Measurements from ENCODE around the gene STAT5B.

STAT5B gene

DNA sequence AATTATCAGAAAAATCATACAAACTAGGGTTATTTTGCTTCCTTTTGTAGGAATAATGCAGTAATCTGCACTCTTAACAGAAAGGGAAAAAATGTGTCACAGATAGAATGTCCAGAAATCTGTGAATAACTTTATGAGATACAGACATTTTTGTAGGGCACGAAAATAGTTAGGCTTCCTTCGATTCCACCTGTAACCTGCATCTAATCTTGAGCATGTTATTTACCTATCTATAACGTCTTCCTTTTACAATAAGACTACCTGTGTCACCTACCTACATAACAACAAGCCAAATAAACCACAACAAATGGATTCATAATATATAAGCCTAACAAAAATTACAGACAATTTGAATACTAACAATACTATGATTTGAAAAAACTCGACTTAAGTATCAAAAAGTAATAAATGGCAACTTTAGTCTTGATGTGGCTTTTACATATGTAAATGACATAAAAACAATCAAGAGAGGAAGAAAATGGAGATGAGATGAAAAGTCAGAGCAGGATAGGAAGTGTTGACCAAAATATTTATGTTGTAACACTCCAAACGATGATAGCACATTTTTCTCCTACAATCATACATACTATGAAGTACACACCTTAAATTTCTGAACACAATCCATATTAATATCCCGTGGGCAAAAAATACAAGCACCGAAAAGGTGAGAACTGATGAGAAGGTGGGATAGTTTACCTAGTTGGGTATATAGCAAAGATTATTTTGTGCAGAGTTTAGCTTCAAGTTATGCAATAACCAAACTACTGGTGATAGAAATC is 2.5 kb downstream of the STAT5B start:
- TF ChIP-seq CTCF (IDR thresholded peaks at IDR 0.05), result no peak
- H3K36me3 ChIP-seq, result no peaks in the 10 kb centered on the region
- H3K9me3 ChIP-seq, result no peaks in the 10 kb centered on the region
- H3K4me1 ChIP-seq (ENCODE audit: control insufficient read depth in 1 of 2, insufficient read depth in 1 of 2, low read depth in 1 of 2, low read length in 1 of 2), result peaks cover 52 to 62% of the 10 kb centered on the region in 2 experiments
- H3K4me3 ChIP-seq (ENCODE audit: low read depth in 1 of 2, low read length in 1 of 2), result peak overlapping the region; percentile 84 to 97
- no peaks in the 10 kb centered on the region for H3K27me3 ChIP-seq
- peak overlapping the region; percentile 90 for H3K27ac ChIP-seq

- H3K27ac ChIP-seq, result peak overlapping the region; percentile 90
- peak overlapping the region; percentile 35 to 84 for H3K4me3 ChIP-seq (ENCODE audit: low read depth in 1 of 2, low read length in 1 of 2)
- no peak for TF ChIP-seq CTCF (IDR thresholded peaks at IDR 0.05)
- no peaks in the 10 kb centered on the region for H3K27me3 ChIP-seq
- H3K9me3 ChIP-seq, result no peaks in the 10 kb centered on the region
- H3K36me3 ChIP-seq, result no peaks in the 10 kb centered on the region
- peaks cover 63 to 73% of the 10 kb centered on the region in 2 experiments for H3K4me1 ChIP-seq (ENCODE audit: control insufficient read depth in 1 of 2, insufficient read depth in 1 of 2, low read depth in 1 of 2, low read length in 1 of 2)
Measured at GRCh38 chr17:42272162-42272907, 3.9 kb downstream of the STAT5B start.

DNA sequence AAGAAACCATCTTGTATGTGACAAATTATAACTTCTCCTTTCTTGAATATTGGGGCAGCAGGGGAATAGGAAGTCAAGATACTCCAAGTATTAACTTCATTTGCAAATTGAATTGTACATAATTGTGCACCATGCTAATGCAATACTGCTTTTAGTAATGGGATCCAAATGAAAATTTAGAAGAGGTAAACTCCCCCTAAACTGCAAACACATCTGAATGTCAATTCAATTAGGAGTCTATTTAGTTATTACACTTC is 4.5 kb downstream of the STAT5B start:
- no peaks in the 10 kb centered on the region for H3K27me3 ChIP-seq
- H3K36me3 ChIP-seq, result no peaks in the 10 kb centered on the region
- peaks cover 63 to 73% of the 10 kb centered on the region in 2 experiments for H3K4me1 ChIP-seq (ENCODE audit: control insufficient read depth in 1 of 2, insufficient read depth in 1 of 2, low read depth in 1 of 2, low read length in 1 of 2)
- H3K4me3 ChIP-seq (ENCODE audit: low read depth in 1 of 2, low read length in 1 of 2), result peak overlapping the region; percentile 35 to 84
- TF ChIP-seq CTCF (IDR thresholded peaks at IDR 0.05), result no peak
- H3K27ac ChIP-seq, result peak overlapping the region; percentile 90
- no peaks in the 10 kb centered on the region for H3K9me3 ChIP-seq

- peak overlapping the region; percentile 90 for H3K27ac ChIP-seq
- H3K9me3 ChIP-seq, result no peaks in the 10 kb centered on the region
- peak overlapping the region in 1 of 2 experiments; percentile 84 for H3K4me3 ChIP-seq (ENCODE audit: low read depth in 1 of 2, low read length in 1 of 2)
- no peak for TF ChIP-seq CTCF (IDR thresholded peaks at IDR 0.05)
- H3K27me3 ChIP-seq, result no peaks in the 10 kb centered on the region
- no peaks in the 10 kb centered on the region for H3K36me3 ChIP-seq
- H3K4me1 ChIP-seq (ENCODE audit: control insufficient read depth in 1 of 2, insufficient read depth in 1 of 2, low read depth in 1 of 2, low read length in 1 of 2), result peaks cover 67 to 75% of the 10 kb centered on the region in 2 experiments
Measured at GRCh38 chr17:42271006-42271778, 5.0 kb downstream of the STAT5B start.

DNA sequence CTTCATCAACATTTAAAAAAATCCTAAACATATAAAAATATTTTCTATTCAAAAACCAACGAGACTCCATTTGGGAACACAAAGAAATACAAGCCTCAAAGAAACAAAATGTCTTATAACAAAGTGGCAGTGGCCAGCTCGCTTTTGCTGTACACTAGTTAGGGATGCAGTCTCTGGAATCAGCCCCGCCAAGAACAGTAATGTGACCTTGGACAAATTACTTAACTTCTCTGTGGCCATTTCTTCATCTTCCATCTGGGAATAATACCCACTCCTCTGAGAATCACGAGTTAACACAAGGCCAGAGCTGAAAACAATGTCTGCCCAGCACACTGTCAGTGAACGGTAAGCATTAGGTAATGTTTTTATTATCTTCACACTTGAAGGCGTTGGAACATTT is 5.6 kb downstream of the STAT5B start:
- Histone ChIP-seq H3K9me3 (no peaks in the 10 kb centered on the region), H3K4me3 (ENCODE audit: low read depth in 1 of 2, low read length in 1 of 2) (no peak overlapping the region), H3K36me3 (no peaks in the 10 kb centered on the region), H3K4me1 (ENCODE audit: control insufficient read depth in 1 of 2, insufficient read depth in 1 of 2, low read depth in 1 of 2, low read length in 1 of 2) (peaks cover 71 to 78% of the 10 kb centered on the region in 2 experiments), H3K27me3 (no peaks in the 10 kb centered on the region), H3K27ac (peak overlapping the region; percentile 90)
- no peak for TF ChIP-seq CTCF (IDR thresholded peaks at IDR 0.05)
